NCI-H2171 treated with DMSO at 0.1 percent for 48 hours (cell line): Measurements from ENCODE around the gene ADGRG7.
"Not testable (repeated sequence)": the region's sequence is repeated elsewhere in the genome, so short reads cannot be mapped to it uniquely, and the experiment has no call there.

Source experiments
- DNase-seq: peaks from one replicate; lab custom pipeline; 2025; lab: John Stamatoyannopoulos, UW

Gene ADGRG7, protein sequence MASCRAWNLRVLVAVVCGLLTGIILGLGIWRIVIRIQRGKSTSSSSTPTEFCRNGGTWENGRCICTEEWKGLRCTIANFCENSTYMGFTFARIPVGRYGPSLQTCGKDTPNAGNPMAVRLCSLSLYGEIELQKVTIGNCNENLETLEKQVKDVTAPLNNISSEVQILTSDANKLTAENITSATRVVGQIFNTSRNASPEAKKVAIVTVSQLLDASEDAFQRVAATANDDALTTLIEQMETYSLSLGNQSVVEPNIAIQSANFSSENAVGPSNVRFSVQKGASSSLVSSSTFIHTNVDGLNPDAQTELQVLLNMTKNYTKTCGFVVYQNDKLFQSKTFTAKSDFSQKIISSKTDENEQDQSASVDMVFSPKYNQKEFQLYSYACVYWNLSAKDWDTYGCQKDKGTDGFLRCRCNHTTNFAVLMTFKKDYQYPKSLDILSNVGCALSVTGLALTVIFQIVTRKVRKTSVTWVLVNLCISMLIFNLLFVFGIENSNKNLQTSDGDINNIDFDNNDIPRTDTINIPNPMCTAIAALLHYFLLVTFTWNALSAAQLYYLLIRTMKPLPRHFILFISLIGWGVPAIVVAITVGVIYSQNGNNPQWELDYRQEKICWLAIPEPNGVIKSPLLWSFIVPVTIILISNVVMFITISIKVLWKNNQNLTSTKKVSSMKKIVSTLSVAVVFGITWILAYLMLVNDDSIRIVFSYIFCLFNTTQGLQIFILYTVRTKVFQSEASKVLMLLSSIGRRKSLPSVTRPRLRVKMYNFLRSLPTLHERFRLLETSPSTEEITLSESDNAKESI

DNA sequence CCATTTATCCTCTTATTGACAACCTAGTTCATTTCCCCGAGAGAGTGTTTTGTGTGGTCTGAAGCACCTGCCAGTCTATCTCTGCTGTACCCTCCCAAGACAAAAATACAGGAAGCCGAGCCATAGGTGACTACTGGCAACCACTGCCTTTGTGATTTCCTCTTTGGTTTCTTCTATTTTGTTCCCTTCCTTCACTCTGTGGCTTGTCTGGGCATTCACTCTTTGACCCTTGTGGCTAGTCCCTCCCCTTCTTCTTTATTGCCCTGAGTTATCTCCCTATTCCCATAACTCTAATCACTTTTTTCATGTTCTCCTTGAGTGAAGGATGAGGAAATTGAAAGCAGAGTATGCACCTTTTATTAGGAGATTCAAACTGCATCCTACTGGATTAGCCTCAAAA, at the start of gene ADGRG7:
Gene ADGRG7 (plus strand): TSS at position 297 of the 400 bp plus-strand sequence. CDS start 256 bp downstream, outside the sequence.
- DNase-seq = no peak

GRCh38 chr3:100560426-100560825, 49.0 kb upstream of the ADGRG7 start:
- no peak for DNase-seq

DNA sequence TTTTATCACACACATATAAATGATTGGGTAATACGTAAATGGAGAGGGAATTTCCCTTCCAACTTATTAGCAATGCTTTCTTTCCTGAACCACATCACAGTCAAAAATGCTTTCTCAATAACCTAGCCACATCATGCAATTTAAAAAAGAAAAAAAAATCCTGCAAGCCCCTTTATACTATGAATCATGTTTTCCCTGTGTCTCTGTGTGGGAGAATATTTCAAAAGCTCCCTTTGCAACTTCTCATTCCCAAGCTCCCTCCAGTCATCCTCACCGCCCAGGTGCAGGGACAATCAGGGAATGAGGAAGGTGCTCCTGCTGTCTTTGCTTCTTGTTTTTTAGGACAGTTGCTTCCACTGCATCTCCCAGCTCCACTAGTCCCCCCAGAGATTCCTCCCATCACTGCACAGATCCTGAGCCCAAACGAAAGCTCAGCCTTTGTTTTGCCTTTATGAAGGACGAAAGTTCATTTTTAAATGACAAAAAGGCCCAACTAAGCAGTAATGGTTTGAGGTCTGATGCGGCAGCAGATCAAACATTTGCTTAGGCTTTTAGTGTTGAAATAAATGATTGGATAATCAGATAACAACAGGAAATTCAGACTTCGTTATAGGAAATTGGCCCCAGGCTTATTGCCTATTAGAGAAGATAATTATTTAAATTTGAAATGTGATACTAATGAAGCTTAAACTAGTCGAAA, 47.8 kb upstream of the ADGRG7 start:
- no peak for DNase-seq

DNA sequence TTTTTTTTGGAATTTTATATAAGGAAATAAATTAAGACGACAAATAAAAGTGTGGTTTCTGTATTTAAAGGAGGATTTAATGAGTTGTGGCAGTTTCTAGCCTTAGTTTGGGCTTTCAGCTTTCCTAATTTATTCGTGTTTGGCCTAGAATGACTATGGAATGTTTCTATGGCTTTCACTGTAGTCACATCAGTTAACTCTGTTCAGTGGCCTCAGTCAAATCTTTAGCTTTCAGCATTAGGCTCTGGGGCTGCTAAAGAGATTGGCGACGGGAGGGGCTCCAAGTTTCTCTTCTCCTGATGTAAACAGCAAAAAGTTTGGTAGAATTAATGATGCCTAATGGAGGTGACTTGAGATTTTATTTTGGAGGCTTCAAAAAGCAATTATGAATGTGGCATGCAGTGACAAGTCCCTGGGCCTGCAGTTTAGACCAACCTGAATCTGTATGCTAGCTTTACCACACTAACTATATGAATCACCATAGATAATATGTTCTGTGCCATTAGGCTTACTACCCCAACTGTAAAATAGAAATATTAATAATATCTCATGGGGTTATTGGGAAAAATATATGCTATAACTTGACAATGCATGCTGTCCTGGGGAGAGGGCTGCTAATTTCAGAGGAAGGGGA, 47.1 kb upstream of the ADGRG7 start:
- DNase-seq = no peak

- no peak for DNase-seq
Observed at GRCh38 chr3:100563228-100563627, 46.2 kb upstream of the ADGRG7 start.

DNA sequence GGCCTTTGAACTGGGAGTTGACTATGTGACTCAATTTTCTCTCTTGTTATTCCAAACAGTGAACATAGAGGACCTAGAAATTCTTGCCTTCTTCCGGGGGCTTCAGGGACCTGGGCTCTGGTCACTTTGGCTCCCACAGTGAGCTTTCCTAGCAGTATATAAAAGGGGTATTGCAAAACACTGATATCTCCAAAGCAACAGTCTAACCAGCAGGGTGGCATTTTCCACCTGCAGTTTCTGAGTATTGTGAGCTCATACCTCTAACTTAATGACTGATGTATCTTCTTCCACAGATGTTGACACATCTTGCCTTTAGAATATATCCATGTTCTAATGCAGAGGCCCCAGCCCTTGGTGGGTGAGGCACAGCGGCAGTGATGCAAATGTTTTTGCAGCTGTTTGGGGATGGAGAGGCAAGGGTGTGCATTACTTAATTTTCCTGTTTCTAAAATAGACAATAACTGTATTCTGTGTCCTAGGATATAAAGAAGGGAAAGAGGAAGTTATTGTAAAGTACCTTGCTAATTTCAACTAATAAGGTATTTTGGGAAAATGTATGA, 45.7 kb upstream of the ADGRG7 start:
- DNase-seq = no peak

DNA sequence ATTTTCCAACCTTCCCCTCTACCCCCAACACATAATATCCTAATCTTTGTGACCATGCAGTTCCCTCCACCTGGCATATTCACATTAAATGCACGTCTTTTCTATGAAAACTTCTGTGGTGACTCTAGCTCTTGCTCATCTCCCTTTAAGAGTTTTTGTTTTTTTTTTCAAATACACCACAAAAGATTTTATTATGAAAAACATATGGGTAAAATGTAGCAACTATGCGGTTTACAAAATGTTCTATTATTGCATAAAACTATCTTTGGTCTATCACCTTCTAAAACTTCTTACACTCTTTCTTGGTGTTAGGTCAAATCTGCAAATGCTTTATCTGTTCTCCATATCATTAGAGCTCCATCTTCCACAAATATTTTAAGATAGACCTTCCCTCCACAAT, 38.6 kb upstream of the ADGRG7 start:
- no peak for DNase-seq

DNA sequence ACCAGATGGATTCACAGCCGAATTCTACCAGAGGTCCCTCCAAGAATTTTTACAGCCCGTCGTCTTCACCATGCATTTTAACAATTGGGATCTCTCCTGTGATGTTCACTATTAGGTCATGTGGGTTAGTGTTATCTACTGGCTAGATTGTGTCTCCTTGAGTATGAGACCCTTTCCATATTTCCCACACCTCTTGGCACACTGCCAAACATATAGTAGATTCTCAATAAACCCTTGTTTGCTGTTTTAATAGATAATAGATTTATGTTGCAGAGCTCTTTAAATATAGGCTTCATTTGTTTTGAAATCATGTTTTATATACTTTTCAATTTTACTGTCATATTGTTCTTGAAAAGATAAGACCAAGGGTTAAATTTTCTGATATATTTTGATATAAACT, 34.9 kb upstream of the ADGRG7 start:
- no peak for DNase-seq

DNA sequence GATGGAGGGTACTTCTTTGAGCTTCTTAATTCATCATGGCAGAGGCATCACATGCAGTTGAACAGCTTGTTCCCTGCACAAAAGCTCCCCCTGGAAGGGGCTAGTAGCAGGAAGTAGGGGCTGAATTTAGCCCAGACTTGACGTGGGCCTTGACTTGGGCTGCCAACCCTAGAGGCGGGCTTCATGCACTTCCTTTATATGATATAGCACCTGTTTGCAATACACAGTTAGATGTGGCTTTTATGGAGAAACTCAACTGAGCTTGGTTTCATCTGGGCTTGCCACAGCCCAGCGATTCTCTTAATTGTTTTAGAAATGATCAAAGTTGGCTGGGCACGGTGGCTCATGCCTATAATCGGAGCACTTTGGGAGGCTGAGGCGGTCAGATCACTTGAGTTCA, 33.7 kb upstream of the ADGRG7 start:
- no peak for DNase-seq

DNA sequence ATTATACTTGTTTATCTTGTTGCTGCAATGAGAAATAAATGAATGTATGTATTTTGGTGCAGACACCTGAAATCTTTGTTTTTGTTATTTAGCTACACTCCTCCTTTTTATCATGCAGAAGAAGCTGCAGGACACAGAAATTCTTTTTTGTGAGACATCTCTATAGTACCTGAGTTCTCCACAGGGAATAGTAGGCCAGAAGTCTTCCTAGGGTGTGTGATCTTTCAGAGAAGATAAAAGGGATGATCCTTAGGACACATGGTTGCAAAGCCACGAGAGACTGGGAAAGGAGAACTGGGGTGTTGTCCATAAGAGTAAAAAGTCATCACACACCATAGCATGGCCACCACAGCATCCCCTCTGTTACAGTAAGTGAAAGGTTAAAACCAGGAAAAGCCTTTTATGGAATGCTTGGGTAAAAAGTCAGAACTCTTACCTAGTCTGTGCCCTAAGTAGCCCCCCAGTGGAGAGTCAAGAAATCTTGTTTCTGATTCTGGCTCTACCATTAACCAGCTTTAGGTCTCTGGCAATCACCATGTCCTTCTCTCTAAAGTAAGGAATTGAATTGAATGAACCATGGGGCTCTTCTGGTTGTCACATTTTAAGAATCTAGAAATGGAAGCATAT, 31.9 kb upstream of the ADGRG7 start:
- no peak for DNase-seq

GRCh38 chr3:100578646-100579045, 30.8 kb upstream of the ADGRG7 start:
- no peak for DNase-seq

DNA sequence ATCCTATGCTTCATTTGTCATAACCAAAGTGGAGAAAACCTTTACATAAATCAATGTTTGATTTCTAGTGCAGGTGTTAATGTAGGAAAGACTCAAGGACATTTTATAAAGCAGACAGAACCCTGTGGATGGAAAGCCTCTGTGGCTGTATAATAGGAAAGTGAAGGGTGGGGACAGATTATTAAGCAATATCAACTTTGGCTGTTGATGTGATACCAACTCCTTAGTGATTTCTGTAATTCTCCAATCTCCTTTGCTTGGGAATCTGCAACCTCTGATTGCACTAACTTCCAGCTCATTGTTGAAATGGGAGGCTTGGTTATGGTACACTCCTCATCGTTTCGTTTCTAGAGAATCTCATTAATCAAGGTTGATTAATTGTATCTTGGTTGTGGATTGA, 29.3 kb upstream of the ADGRG7 start:
- DNase-seq = no peak

GRCh38 chr3:100581650-100582049, 27.8 kb upstream of the ADGRG7 start:
- no peak for DNase-seq

- DNase-seq = not testable (repeated sequence)
Observed at GRCh38 chr3:100582157-100582556, 27.2 kb upstream of the ADGRG7 start.

DNA sequence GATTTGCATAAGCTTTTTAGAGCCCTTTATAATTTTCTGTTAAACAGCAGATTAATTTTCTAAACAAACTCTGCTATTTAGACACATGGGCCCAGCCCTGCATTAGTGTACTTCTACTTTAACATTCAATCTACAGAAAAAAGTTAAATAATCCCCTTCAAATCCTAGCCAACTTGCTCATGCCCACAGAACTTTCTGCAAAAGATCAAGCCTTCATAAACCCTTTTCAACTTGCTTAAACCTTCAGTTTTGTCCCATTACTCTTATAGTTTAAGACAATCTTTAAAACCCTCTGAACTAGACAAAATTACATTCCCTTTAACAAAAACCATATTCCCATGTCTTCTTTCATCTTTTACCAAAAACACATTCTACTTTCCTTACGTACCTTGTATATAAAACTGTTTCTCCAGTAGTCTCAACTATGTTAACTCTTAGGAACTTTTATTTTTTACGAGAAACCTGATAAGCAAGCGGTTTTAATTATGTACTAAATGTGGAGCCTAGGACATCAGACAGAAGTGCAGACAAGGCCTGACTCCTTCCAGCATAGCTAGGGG, 25.2 kb upstream of the ADGRG7 start:
- DNase-seq = no peak

GRCh38 chr3:100586832-100587231, 22.6 kb upstream of the ADGRG7 start:
- DNase-seq = no peak

DNA sequence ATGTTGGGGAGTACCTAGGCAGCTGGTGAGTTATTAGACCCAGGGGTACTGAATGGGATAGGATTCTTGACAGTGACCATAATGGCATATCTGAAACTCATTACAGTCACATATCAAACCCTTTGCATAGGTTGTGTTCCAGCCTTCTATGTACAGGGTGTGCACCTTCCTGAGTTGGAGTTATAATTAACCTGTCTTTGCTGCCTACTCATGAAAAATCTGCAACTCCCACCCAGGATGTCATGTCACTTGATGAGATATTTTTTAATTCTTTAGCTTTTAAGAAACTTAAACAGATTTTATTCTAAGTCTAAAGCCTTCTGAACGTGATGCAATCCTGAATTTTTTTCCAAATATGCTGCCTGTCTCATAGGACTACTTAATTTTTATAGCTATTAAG, 21.1 kb upstream of the ADGRG7 start:
- DNase-seq = no peak

- DNase-seq = peak; percentile 78
Observed at GRCh38 chr3:100590114-100590839, 19.1 kb upstream of the ADGRG7 start.

GRCh38 chr3:100590840-100591147, 18.6 kb upstream of the ADGRG7 start:
- no peak for DNase-seq

GRCh38 chr3:100591411-100591810, 18.0 kb upstream of the ADGRG7 start:
- no peak for DNase-seq
